Activated naive CD4-positive, alpha-beta T cell treated with anti-CD3 and anti-CD28 coated beads, Interleukin-2, amount 50 U/mL, for 72 hours (primary cell): ENCODE data around the gene SLC1A7. TPM values are rescaled to one million over a fixed set of nuclear protein-coding genes. Genes with fewer than 3 reads are reported as not detected.
A peak's percentile ranks its signal among the peaks of the same experiment; 100 is the strongest.

Source experiments
- ATAC-seq, 2 donors: fragments of 150-1000 bp; cut with Tn5 transposase; 2 replicates each; pipeline ENCODE4 v1.10.0; 2021; ENCODE audit warnings: mild to moderate bottlenecking in 2 of 2, moderate library complexity in 2 of 2
- DNase-seq, 2 donors: peaks; one replicate each; pipeline ENCODE4 v3.0.0; 2021 to 2022; ENCODE audit warnings: low spot score in 2 of 2
- H3K27ac Mint-ChIP-seq, 2 donors: one replicate each; pipeline ENCODE4 v1.8.0; 2022; ENCODE audit warnings: mild to moderate bottlenecking in 2 of 2, mixed read lengths in 2 of 2
- H3K36me3 Mint-ChIP-seq, 2 donors: one replicate each; pipeline ENCODE4 v1.8.0; 2022; ENCODE audit warnings: mixed read lengths in 2 of 2
- H3K9me3 Mint-ChIP-seq, 2 donors: one replicate each; pipeline ENCODE4 v1.8.0; 2022; ENCODE audit warnings: mixed read lengths in 2 of 2
- total RNA-seq, 2 donors: library from RNA; stranded (reverse); gene quantifications; one replicate each; pipeline ENCODE4 v1.2.3, GENCODE V29; 2022

The SLC1A7 gene
- total RNA-seq, 2 donors from 2014 or later, result not detected

- no peaks in the 10 kb centered on the region for H3K36me3 Mint-ChIP-seq
- no peak for ATAC-seq
- H3K27ac Mint-ChIP-seq, result no peak overlapping the region
- H3K9me3 Mint-ChIP-seq, result no peaks in the 10 kb centered on the region
- DNase-seq, result peak in 1 of 2 donors; percentile 18
These were observed 73.9 kb downstream of the SLC1A7 start for GRCh38 chr1:53068314-53069099.

GRCh38 chr1:53067886-53068285, 74.6 kb downstream of the SLC1A7 start:
- DNase-seq (no peak), ATAC-seq (no peak)
- Mint-ChIP-seq H3K9me3 (no peaks in the 10 kb centered on the region), H3K36me3 (no peaks in the 10 kb centered on the region), H3K27ac (no peak overlapping the region)

- H3K9me3 Mint-ChIP-seq, result no peaks in the 10 kb centered on the region
- no peaks in the 10 kb centered on the region for H3K36me3 Mint-ChIP-seq
- ATAC-seq, result no peak
- no peak overlapping the region for H3K27ac Mint-ChIP-seq
- DNase-seq, result no peak
These were observed 75.3 kb downstream of the SLC1A7 start for GRCh38 chr1:53066891-53067738.

- no peak for DNase-seq
- H3K27ac Mint-ChIP-seq, result no peak overlapping the region
- H3K9me3 Mint-ChIP-seq, result no peaks in the 10 kb centered on the region
- no peaks in the 10 kb centered on the region for H3K36me3 Mint-ChIP-seq
- no peak for ATAC-seq
These were observed 76.0 kb downstream of the SLC1A7 start for GRCh38 chr1:53066488-53066887.

DNA sequence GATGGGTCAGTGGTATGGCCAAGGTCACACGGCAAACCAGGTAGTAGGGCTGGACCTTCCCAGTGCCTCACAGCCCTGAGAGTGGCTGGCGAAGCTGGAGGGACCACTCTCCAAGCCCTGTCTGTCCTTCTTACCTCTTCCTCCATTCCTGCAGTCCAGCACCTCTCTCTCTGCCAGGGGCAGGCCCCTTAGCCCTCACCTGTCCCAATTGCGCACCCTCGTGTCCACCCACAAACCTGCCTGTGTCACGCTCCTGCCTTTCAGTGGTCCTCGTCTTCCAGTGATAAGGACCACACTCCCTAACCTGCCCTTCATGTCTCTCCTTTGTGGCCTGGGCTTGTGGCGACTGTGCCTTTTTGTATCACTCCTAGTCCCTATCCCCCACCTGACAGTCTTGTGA, 77.0 kb downstream of the SLC1A7 start:
- H3K27ac Mint-ChIP-seq, result no peak overlapping the region
- no peaks in the 10 kb centered on the region for H3K36me3 Mint-ChIP-seq
- DNase-seq, result no peak
- ATAC-seq, result no peak
- no peaks in the 10 kb centered on the region for H3K9me3 Mint-ChIP-seq

DNA sequence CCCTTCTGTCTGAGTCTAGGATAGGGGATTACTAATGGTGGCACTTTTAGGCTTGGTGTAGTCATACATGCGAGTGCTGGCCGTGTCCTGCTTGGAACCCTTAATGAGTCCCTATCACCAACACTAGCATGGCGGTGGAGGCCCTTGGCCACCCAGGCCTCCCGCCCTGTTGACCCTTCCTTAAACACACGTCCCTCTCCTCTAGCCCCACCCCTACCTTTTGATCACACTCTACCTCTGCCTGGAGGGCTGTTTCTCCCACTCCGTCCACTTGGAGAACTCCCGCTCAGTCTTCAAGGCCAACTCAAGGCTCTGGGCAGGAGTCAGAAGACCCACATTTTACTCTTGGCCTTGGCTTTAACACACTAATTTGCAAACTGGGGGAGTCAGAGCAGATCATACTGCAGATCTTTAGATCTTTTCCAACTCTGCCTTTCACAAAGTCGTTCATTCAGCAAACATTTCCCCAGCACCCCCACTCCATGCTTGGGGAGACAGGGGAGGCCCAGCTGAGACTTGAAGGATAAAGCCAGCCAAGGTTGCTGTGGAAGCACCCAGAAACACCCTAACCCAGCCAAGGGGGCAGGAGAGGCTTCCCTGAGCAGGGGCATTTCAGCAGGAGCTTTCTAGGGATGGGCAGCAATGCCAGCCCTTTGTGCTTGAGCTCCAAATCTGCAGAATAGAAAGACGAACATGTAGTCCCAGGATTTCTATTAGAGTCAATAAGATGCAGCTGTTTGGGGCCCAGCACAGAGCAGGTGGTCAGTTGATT, 78.5 kb downstream of the SLC1A7 start:
- Mint-ChIP-seq H3K27ac (no peak overlapping the region), H3K36me3 (no peaks in the 10 kb centered on the region), H3K9me3 (no peaks in the 10 kb centered on the region)
- ATAC-seq, result no peak
- no peak for DNase-seq

DNA sequence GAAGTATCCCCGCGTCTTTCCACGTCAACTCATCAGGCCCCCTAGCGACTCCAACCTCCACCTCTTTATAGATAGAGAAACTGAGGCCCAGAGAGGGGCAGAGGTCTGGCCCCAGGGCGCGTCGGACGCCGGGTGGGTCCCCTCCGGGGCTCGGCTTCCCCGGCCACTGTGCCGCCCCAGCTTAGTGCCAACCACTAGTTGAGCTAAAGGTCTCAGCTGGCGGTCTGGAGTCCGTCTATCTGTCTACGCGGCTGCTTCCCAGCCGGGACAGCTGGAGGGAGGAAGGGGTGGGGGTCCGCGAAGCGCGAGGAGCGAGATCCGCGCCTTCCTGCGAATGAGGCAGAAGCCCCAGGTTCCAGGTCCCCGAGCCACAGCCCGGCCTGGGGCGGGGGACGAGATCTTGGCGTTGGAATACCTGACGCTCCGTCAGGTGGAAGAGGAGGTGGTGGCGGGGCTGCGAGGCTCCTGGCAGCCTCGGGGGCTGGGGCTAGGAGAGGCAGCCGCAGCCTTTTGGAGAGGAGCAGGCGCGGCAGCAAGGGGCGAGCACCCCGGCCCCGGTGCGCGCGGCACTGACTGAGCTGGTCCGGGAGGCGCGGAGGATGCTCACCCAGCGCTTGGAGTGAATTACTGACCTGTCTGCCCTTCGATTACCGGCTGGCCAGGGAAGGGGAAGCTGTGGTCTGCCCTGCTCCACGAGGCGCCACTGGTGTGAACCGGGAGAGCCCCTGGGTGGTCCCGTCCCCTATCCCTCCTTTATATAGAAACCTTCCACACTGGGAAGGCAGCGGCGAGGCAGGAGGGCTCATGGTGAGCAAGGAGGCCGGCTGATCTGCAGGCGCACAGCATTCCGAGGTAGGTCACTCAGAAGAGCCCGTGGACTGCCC, 79.5 kb downstream of the SLC1A7 start:
- no peak for DNase-seq
- no peak overlapping the region for H3K27ac Mint-ChIP-seq
- peak; percentile 14 to 35 for ATAC-seq

GRCh38 chr1:53061859-53062707, 80.4 kb downstream of the SLC1A7 start, which contains the start of gene PODN:
TSS of gene PODN (plus strand) at chr1:53062213. CDS start at chr1:53069856, 7,643 bp downstream.
- Mint-ChIP-seq H3K36me3 (no peaks in the 10 kb centered on the region), H3K27ac (no peak within 1 kb of the TSS), H3K9me3 (no peaks in the 10 kb centered on the region)
- DNase-seq (no peak), ATAC-seq (peak in 1 of 2 donors; percentile 54)

More for the DNA sequence above, 79.5 kb downstream of the SLC1A7 start:
- Mint-ChIP-seq H3K9me3 (no peaks in the 10 kb centered on the region), H3K36me3 (no peaks in the 10 kb centered on the region)

DNA sequence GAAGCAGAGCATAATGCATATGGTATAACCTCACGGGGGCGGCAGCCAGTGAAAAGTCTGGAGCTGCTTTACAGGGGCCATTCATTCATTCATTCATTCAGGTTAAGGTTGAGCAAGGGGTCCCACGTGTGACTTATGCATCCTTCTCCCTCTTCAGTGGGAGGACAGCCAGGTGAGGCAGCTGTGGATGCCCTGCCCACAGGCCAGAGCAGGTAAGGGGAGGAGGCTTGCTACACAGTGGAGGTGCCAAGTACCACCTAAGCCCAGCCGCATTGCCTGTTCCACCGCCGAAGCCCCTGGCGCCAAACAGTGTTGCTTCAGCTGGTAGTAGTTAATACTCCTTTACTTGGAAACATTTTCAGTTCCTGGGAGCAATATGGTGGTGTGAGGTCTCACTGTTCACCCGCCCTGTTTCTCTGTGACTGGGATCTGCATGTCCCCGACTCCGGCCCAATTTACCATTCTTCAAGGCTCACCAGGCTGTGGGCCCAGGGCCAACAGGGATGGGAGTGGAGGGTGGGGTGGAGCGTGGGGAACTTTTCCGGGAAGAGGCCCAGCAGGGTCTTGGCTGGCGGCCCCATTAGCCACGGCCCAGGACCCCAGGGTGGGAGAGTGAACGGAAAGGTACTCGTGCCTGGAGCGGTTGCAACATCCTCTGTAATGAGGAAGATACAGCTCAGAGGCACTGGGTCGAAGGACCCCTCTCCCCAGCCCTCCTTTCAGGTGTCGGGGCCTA, 81.1 kb downstream of the SLC1A7 start:
- Mint-ChIP-seq H3K36me3 (no peaks in the 10 kb centered on the region), H3K9me3 (no peaks in the 10 kb centered on the region), H3K27ac (no peak overlapping the region)
- ATAC-seq (no peak), DNase-seq (no peak)

GRCh38 chr1:53060579-53060978, 81.9 kb downstream of the SLC1A7 start:
- DNase-seq (no peak), ATAC-seq (no peak)
- Mint-ChIP-seq H3K27ac (no peak overlapping the region), H3K36me3 (no peaks in the 10 kb centered on the region), H3K9me3 (no peaks in the 10 kb centered on the region)

GRCh38 chr1:53057127-53057526, 85.3 kb downstream of the SLC1A7 start:
- no peak for DNase-seq
- Mint-ChIP-seq H3K27ac (no peak overlapping the region), H3K9me3 (no peaks in the 10 kb centered on the region), H3K36me3 (peaks cover 0 to 19% of the 10 kb centered on the region in 2 donors)
- no peak for ATAC-seq

DNA sequence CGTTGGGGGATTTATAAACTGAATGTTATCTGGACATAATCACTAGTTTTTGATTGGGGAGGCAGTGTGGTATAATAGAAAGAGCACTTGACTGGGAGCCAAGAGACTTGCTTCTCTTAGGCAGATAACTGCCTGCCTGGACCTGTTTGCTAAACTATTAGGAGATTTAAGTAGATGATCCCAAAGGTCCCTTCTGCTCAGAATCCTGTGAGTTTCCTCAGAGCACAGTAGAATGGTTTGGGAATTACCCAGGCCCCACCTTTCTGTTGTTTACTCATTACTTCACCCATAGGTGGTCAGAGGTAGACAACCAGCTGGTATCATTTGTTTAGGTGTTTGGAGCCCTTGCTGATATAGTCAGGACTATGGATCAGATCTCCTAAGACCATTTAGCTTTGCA, 90.8 kb downstream of the SLC1A7 start:
- ATAC-seq (no peak), DNase-seq (no peak)
- no peak overlapping the region for H3K27ac Mint-ChIP-seq
- peaks cover 0 to 25% of the 10 kb centered on the region in 2 donors for H3K36me3 Mint-ChIP-seq
- no peaks in the 10 kb centered on the region for H3K9me3 Mint-ChIP-seq

DNA sequence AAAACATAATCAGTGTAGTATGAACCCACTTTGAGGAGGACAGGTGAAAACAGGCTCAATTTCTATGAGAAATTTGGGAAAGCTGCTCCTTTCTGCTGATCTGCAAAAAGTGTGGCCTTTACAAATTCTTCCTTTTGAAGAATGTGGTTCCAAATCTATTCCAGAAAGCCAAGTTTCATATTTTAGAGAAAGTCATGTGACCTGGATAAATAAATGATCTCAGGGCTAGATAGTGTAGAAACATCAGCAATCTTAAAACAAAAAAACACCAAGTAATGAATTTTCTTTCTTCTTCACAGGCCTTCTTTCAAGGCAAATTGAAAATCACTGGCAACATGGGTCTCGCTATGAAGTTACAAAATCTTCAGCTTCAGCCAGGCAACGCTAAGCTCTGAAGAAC, 92.1 kb downstream of the SLC1A7 start:
- no peak for DNase-seq
- Mint-ChIP-seq H3K27ac (no peak overlapping the region), H3K9me3 (no peaks in the 10 kb centered on the region), H3K36me3 (peaks cover 0 to 25% of the 10 kb centered on the region in 2 donors)
- ATAC-seq, result no peak

DNA sequence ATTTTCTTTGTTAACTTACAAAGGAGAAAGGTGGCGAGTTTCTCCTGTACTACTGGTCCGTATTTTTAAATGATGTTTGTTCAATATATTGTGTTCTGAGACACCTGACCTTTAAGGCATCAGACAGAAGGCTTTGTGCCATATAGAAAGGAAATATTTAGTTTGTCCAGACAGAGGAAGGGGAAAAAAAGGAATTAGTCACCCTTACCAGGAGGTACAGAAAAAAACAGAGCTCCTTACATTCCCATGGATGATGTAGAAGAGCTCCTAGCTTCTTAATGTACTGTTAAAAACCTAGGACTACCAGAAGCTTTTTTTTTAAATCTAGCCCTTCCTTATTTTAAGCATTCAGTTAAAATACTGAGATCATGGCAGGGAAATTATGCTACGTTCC, 92.9 kb downstream of the SLC1A7 start:
- Mint-ChIP-seq H3K36me3 (peaks cover 0 to 22% of the 10 kb centered on the region in 2 donors), H3K9me3 (no peaks in the 10 kb centered on the region), H3K27ac (peak overlapping the region in 1 of 2 donors; percentile 25)
- no peak for ATAC-seq
- DNase-seq, result no peak
